ENCODE data around the gene CLSTN2.
"Not testable (repeated sequence)": the region's sequence is repeated elsewhere in the genome, so short reads cannot be mapped to it uniquely, and the experiment has no call there.

Gene CLSTN2

DNA sequence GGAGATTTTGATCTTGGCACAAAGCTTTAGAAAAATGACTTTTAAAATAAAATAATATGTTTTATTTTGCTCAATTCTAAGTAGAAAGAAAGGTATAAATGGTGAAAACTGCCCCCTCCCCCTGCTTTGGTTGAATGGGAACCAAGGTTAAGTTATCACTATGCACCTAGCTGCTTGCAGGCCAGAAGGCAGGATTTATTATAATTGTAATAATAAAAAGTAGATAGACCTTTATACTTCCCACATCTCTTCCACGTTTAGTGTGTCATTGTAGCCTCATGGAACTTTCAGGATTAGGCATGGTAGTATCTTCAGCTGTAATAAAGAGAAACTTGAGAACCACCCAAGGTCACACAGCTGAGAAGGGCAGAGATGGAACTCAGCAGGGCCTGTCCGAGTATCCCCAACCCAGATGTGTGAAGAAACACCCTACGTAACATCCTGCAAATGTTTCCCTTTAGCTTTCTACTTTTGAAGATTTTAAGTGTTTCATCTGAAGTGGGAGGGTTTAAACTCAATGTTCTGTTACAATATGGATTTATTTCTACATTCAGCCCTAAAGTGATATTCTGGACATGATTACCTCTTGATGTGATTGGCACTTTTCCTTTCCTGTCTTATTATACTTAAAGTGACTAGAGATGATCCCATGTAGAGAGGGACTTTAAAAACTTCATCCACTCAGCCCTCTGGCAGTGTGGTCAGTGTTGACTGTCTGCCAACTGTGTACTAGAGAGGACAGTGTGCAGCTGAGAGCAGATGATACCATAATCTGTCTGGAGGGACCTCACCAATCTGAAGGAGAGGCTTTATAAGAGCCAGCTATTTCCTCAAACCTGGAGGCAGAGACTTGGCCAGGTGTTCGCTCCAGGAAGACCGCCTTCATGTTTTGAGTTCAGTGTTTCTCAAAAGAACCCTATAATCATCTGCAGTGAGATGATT is 460.4 kb downstream of the CLSTN2 start:
- FAIRE-seq = no peak
- no peak for DNase-seq (ENCODE audit: insufficient read length, low spot score)

DNA sequence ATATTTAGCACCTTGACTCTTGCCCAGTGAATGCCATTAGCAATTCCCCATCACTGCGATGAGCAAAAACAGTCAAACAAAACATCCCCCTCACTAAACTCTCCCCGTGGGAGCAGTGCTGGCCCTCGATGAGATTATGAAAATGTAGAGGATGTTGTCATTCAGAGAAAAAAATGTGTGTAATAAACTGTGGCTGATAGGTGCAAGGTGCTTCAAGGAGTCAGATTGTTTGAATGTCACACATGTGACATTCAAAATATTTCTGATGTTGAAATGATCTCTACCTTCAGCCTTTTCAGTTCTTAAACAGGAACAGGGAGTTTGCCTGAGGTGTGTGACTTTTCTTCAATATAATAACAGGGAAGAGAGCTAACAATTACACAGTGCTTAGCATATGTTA is 461.1 kb downstream of the CLSTN2 start:
- DNase-seq (ENCODE audit: insufficient read length, low spot score) (no peak), FAIRE-seq (no peak)

DNA sequence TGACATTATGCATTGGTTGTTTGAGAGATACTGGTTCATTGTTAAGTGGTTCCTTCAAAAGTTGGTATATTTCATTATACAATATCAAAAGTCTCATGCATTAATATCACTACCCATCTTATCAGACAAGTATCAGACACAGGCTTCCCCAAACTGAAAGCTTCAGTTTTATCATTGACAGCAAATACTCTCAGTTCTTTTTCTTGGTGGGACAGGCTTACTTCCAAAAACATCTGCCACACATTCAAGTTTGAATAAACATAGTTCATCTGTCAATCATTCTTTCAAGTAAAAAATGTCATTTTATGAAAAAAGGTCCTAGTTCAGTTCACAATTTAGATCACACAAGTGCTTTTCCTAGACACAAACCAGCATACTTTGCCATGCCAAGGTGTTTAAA is 462.9 kb downstream of the CLSTN2 start:
- FAIRE-seq = no peak

DNA sequence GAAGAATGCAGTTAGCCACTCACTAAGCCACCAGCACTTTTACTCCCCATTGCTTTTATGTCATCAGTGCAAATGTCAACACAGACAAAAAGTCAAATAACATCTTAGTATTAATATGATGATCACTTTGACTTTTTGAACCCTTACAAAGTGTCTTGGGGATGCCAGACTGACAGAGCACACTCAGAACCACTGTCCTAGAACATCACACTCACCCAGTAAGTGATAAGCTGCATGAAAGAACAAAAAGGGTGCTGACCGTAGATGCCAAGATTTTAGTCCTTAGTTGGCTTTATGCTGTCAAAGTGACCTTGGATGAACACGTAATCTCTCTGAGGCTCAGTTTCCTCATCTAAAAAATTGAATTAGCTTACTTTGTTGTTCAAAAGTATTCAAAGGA is 463.4 kb downstream of the CLSTN2 start:
- no peak for FAIRE-seq
- DNase-seq (ENCODE audit: insufficient read length, low spot score) = no peak

More for the DNA sequence above, 462.9 kb downstream of the CLSTN2 start:
- DNase-seq (ENCODE audit: insufficient read length, low spot score) = no peak

DNA sequence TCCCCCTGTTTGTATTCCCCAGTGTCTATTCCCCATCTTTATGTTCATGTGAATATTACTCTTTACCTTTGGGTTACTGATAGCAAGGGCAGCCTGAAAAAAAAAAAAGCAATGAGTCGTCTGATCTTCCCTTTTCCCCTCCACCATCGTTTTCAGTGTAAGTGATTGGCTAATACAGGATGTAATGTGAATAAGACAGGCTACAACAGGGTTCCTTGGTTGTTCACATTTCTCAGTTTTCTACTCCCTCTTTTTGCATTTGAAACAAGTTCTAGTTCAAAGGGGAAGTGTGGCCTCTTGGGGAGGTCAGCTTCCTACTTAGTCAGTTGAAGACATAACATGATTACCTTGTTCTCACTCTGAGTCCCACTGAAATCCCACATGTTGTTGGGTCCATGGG is 464.9 kb downstream of the CLSTN2 start:
- DNase-seq (ENCODE audit: insufficient read length, low spot score) (no peak), FAIRE-seq (no peak)

DNA sequence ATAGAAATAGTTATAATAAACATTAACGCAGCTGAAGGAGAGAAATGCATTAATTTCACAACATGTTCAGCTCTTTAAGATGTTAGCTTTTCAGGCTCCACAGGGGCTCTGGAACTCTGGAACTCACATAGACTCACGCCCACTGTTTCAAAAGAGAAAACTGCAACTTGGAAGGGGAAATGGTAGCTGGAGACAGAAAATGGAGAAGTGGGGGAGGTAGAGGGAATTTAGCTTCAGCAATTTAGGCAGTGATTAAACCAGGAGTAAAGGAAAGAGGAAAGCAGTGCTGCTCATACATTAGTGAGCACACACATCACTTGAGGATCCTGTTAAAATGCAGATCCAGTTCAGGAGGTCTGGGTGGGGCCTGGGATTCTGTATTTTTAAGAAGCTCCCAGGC is 468.1 kb downstream of the CLSTN2 start:
- FAIRE-seq (no peak), DNase-seq (ENCODE audit: insufficient read length, low spot score) (no peak)

DNA sequence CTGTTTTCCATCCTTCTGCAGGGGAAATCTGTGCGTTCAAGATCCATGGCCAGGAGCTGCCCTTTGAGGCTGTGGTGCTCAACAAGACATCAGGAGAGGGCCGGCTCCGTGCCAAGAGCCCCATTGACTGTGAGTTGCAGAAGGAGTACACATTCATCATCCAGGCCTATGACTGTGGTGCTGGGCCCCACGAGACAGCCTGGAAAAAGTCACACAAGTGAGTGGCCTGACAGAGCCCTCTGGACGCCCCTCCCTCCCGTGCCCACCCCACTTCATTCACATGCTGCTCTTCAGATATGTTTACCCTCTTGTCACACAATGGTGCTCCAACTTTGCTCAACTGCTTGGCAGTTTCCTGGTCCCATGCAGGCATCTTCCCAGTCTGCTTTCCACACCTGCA is 468.6 kb downstream of the CLSTN2 start:
- DNase-seq (ENCODE audit: insufficient read length, low spot score) (no peak), FAIRE-seq (no peak)

DNA sequence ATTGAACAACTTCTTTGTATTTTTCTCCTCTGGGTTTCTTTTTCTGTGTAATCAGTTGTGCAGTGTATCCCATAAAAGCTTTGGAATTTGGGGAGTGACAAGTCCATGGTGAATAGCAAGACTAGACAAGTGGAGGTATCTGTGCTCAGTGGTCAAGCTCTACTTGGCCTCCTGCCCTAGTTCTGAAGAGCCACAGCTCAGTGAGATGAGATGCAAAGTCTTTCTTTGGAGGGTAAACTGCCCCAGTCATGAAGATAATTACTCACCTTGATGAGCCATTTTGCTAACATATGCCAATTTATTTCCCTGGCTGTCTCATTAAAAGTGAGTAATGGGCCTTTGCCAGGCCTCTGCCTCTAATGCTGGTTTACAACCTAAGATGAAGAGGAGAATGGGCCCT is 471.7 kb downstream of the CLSTN2 start:
- FAIRE-seq (no peak), DNase-seq (ENCODE audit: insufficient read length, low spot score) (no peak)

DNA sequence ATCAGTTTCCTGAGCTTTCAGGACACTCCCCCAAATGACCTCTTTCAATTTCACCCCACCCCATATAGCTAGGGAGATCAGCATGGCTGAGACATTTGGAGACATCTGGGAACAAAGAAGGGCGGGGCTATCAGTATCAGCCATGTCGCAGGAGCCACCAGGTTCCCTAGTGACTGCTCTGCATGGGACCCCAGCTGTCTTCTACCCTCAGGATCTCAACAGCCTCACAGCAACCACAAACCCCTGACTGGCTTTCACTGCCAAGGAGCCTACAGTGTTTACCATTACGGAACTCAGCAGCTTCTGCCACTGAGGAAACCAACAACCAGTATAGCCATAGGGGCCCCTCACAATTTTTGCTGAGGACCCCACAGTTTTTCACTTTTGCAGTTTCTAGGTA is 473.3 kb downstream of the CLSTN2 start:
- no peak for DNase-seq (ENCODE audit: insufficient read length, low spot score)
- no peak for FAIRE-seq

DNA sequence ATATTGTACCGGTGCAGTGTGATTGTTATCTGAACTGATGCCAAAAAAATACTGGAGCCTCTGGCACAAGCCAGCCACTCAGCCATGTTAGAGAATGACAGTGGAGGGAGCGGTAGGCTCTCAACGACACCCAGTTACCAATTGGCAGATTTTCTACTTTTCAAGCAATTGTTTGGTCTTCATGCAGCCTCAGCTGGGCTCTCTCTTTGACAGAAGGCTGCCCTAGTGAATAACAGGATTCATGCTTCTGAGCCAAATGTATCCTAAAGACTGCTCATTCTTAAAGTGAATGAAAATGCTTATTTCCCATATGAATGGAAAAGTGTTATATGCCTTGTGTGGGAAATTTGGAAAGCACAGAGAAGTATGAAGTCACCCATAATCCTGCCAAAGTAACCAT is 481.7 kb downstream of the CLSTN2 start:
- FAIRE-seq (no peak), DNase-seq (ENCODE audit: insufficient read length, low spot score) (no peak)

DNA sequence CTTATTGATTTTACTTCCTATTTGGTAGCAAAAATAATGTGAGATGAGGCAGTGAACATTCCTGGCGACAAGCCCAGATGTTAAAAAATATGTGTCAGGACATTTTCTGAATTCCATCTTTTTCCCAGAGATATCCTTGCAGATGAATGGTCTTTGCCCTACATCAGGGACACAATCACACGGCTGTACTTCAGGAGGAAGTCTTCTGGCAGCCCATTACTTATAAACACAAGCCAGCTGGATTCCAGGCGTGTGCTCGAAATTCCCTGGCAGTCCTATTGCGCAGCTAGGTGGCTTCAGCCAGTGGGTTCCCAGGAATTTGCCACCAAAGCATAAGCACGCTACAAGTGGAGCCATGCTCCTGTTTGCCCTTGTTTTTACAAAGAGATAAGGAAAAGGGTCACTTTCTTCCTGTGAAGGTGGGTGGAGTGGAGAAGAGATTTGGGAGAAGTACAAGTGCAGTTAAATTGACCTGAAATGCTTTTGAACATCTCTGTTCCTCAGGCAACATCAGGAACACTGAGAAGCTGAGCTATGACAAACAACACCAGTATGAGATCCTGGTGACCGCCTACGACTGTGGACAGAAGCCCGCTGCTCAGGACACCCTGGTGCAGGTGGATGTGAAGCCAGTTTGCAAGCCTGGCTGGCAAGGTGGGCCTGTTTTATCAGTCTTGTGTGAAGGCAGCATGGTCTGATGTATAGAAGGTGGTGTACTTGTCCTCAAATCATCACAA is 485.8 kb downstream of the CLSTN2 start:
- DNase-seq (ENCODE audit: insufficient read length, low spot score) (peak; percentile 10), FAIRE-seq (no peak)

DNA sequence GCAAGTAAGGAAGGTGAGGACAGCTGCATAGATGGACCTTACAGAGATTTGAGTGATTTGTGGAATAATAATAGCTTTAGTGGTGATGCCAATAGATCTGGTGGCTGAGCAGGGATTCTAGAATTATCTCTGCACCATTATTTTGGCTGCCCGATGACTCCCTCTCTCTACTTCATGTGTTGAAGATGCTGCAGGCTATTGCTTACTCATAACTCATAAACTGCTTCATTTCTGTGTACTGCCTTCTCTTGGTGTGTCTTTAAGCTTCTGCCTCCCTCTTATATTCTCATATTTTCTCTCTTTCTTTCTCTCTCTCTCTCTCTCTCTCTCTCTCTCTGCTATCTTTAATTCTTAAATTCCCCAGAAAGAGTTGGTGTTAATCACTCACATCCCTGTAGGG is 486.9 kb downstream of the CLSTN2 start:
- FAIRE-seq (no peak), DNase-seq (ENCODE audit: insufficient read length, low spot score) (no peak)

DNA sequence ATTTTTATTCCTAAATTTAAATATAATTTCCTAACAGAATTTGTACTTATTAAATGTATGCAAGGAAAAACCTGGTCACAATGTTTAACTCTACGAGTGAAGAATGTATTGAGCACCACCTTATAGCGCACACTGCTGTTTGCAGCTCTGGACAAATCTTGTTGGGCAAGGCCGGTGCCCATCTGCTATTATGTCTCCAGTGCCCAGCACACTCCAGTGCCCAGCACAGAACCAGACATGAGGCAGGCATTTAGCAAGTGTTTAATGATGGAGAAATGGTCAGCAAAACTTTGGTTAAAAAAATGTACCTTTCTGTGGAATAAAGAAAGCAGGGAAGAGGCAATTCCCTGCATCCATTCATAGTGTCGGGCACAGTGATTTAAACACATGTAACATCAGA is 488.2 kb downstream of the CLSTN2 start:
- DNase-seq (ENCODE audit: insufficient read length, low spot score) (no peak), FAIRE-seq (no peak)

DNA sequence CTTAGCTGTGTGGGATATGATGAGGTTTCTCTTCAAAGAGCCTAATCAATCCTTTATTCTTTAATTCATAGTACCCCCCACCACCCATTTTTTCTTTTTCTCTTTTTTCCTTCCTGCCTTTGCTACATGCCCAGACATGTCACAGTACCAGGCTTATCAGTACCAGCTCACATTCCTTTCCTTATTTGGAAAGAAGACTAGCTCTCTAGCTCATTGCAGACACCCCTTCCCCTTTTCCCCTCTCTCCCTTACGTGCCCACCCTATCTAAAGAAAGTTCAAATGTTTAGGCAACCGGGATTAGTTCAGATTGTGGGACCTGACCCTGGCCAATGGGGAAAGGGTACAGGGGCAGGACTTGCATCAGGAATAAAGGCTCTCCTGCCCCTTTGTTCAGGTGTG is 488.6 kb downstream of the CLSTN2 start:
- DNase-seq (ENCODE audit: insufficient read length, low spot score) = not testable (repeated sequence)

DNA sequence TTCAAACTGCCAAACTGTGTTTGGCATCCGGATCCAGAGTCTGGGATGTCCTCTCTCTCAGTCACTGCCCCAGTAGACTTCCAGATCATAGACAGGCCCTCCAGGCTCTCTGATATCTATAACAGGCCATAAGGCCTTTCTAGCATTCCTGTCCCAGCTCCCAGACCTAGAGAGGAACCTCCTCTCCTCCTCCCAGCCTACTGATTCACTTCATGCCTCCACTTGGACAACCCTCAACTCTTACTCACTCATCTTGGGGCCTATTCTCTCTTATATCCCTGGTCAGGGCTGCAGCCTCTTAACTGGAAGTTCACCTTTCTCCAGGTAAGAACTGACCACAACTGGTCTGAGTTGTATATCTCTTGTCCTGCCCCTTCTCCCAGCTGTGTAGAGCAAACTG is 489.2 kb downstream of the CLSTN2 start:
- FAIRE-seq (no peak), DNase-seq (ENCODE audit: insufficient read length, low spot score) (no peak)

More for the DNA sequence above, 488.6 kb downstream of the CLSTN2 start:
- FAIRE-seq = not testable (repeated sequence)

DNA sequence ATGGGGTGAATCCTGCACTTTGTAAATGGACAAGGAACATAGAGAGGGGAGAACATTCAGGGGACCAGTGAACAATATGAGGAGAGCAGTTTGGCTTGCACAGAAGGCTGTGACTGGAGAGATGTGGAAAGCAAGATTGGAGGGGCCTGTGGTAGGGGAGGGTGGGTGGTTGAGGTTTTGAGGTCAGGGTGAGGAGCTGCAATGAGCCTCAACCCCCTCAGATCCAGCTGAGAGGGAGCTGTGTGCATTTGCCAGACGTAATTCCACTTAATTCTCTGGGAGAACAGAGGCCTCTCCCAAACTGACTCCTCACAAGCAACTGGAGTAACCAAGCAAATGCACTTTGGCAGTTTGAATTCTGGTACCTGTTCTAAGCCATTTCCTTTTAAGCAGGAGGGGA is 489.7 kb downstream of the CLSTN2 start:
- FAIRE-seq (no peak), DNase-seq (ENCODE audit: insufficient read length, low spot score) (no peak)

DNA sequence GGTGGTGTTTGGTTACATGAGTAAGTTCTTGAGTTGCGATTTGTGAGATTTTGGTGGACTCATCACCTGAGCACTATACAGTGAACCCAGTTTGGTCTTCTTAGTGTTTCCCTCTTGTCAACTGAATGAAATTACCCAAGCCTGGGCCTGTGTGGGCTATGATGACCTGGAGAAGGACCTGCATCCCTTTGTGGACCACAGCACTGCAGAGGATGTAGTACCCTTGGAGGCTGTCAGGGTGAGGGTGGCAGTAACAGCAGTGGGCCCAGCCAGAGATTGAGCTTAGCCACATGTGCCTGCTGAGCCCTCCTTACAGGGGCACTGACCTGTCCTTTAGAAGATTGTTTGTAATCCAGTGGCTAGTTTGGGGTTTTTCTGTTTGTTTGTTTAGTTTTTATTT is 492.8 kb downstream of the CLSTN2 start:
- FAIRE-seq = no peak
- no peak for DNase-seq (ENCODE audit: insufficient read length, low spot score)

DNA sequence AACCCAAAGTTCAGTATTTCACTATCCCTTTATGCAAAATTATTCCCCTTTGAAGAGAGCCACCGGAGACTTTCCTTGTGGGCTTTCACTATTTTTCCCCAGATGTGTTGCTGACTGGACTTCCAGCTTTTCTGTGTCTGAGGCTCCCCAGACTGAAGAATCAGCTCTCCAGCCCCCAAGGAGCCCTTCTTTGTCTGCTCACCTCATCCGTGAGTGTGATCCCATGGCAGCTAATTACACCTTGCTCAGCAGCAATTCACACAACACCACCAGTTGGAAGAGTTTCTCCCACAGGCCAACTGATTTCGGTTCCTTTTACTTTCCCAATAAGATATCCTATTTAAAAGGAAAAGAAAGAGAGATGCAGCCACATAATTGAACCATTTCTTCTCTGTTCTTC is 493.4 kb downstream of the CLSTN2 start:
- no peak for FAIRE-seq
- DNase-seq (ENCODE audit: insufficient read length, low spot score) = no peak

DNA sequence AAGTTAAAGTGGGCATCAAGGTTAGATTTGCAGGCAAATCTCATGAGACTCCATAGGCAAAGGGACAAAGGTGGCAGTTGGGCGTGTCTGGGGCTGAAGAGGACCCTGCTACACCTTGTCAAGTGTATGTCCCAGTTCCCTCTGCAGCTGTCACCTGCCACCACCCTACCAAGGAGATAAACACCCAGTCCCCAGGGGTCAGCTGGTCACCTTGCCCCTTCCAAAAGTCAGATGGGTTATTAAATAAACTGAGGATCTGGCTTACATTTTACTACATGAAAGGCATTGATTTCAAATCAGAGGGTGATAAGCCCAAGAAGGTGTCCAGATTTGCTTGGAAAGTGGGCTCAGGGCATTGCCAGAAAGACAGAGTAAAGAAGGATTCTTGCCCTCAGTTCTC is 494.8 kb downstream of the CLSTN2 start:
- FAIRE-seq (no peak), DNase-seq (ENCODE audit: insufficient read length, low spot score) (no peak)

DNA sequence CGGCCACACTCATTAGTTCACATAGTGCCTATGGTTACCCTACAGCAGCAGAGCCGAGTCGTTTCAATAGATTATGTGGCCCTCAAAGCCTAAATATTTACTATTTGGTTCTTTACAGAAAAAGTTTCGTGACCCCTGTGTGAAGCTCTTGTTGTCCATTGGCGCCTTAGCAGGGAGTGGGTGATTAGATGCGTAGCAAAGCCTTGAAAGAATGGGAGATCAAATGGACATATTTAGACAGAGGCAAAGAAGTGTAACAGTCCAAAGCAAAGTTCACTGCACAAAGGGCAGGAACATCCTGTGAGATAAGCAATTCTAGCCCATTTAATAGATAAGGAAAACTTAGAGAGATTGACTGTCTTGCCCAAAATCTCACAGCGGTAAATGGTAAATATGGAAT is 495.5 kb downstream of the CLSTN2 start:
- no peak for DNase-seq (ENCODE audit: insufficient read length, low spot score)
- FAIRE-seq = no peak

DNA sequence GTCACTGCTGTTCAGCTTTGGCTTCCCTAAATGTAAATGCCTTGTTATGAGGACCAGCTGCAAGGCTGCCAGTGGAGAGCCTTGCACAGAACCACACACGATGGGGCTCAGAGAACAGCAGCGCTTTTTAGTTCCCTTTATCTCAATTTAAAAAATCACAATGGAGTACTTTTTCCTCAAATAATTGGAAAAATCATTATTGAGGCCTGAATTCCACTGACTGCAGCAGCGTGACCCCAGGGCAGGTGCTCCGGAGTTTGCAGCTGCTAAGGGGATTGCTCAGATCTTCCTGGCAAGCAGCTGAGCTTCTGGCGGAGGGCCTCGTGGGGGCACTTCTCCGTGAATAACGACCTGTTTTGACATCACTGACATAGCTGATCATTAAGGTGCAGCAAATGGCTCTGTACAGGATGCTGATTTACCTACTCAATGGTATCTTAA is 497.3 kb downstream of the CLSTN2 start:
- FAIRE-seq = no peak
- DNase-seq (ENCODE audit: insufficient read length, low spot score) = no peak

DNA sequence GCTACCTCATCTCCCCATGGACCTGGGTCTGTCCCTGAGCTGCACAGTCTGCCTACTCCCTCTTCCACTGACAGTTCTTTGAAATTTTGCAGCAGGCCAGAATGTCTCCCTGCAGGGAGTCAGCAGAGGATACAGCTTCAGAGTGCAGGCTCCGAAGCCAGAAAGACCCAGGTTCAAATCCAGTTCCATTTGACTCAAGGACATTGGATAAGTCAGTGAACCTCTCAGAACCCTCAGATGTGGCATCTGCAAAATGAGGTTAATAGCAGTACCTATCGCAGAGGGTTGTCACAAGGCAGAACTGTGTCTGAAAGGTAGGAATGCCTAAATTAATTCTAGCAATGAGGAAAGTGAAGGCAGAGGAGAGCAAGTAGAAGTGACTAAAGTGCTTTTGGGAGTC is 498.4 kb downstream of the CLSTN2 start:
- FAIRE-seq (no peak), DNase-seq (ENCODE audit: insufficient read length, low spot score) (no peak)

All from HTR-8/SVneo (cell line).